ENCODE results near the gene POLR1C.

GRCh38 chr6:43510827-43511163 is 6.1 kb upstream of the POLR1C start:
- TF ChIP-seq CTCF (IDR thresholded peaks at IDR 0.05; ENCODE audit: insufficient read depth, low read length), result no peak
- no peak for TF ChIP-seq POLR2AphosphoS5 (IDR thresholded peaks at IDR 0.05; ENCODE audit: low read depth)

All from HL-60 (cell line).